HepG2 (cell line): ENCODE measurements around the gene SLC6A6. TPM values are rescaled to one million over a fixed set of nuclear protein-coding genes. Genes with fewer than 3 reads are reported as not detected.

Experiments used
- ATF7 ChIP-seq, 2 experiments: fragments of 450-650 bp in 1 of 2; sonication (generic) in 1 of 2; formaldehyde crosslinking in 1 of 2; IDR thresholded peaks; 2 replicates each; pipeline versions ENCODE4 v1.4.0 to v1.6.1; 2016 to 2020; ENCODE audit warnings: antibody characterized with exemption in 1 of 2, mild to moderate bottlenecking in 1 of 2, missing genetic modification reagents in 1 of 2
- CBFB ChIP-seq: sonication (generic); formaldehyde crosslinking; IDR thresholded peaks from 2 replicates; pipeline ENCODE4 v1.4.0; 2020; ENCODE audit warnings: missing genetic modification reagents
- ETV6 ChIP-seq: sonication (generic); formaldehyde crosslinking; conservative IDR thresholded peaks from 2 replicates; pipeline ENCODE4 v1.4.0; 2020; ENCODE audit warnings: missing genetic modification reagents
- GATAD2A ChIP-seq: IDR thresholded peaks from 2 replicates; pipeline ENCODE4 v1.6.1; 2016
- HDAC1 ChIP-seq: sonication (generic); formaldehyde crosslinking; IDR thresholded peaks from 2 replicates; pipeline ENCODE4 v1.5.1; 2020; ENCODE audit warnings: mild to moderate bottlenecking, missing genetic modification reagents
- HMG20A ChIP-seq: IDR thresholded peaks from 2 replicates; pipeline ENCODE4 v1.6.1; 2016; ENCODE audit warnings: borderline replicate concordance
- HOXD1 ChIP-seq: sonication (generic); formaldehyde crosslinking; IDR thresholded peaks from 2 replicates; pipeline ENCODE4 v1.5.0; 2020; ENCODE audit warnings: missing genetic modification reagents
- MAX ChIP-seq: IDR thresholded peaks from 2 replicates; pipeline ENCODE4 v1.6.1; 2012; ENCODE audit warnings: inconsistent platforms
- NBN ChIP-seq: fragments of 450-650 bp; conservative IDR thresholded peaks from 2 replicates; pipeline ENCODE4 v1.6.1; 2017
- NCOR1 ChIP-seq: fragments of 200-600 bp; sonication (generic); IDR thresholded peaks from 2 replicates; pipeline ENCODE4 v1.7.0; 2017; ENCODE audit warnings: antibody characterized with exemption, low read length, borderline replicate concordance
- NFE2L1 ChIP-seq: sonication (generic); formaldehyde crosslinking; IDR thresholded peaks from 2 replicates; pipeline ENCODE4 v1.4.0; 2020; ENCODE audit warnings: missing genetic modification reagents, mild to moderate bottlenecking, borderline replicate concordance
- SNAI1 ChIP-seq: sonication (generic); formaldehyde crosslinking; IDR thresholded peaks from 2 replicates; pipeline ENCODE4 v1.5.0; 2020; ENCODE audit warnings: mild to moderate bottlenecking, missing genetic modification reagents, borderline replicate concordance
- SP5 ChIP-seq: IDR thresholded peaks from 2 replicates; pipeline ENCODE4 v1.6.1; 2016; ENCODE audit warnings: low read depth, borderline replicate concordance
- SYNCRIP ChIP-seq: fragments of 200-400 bp; formaldehyde crosslinking; IDR thresholded peaks from 2 replicates; pipeline ENCODE4 v1.6.1; 2018; ENCODE audit warnings: mild to moderate bottlenecking, low read depth, low read length; ENCODE audit not compliant: insufficient read depth
- TCF12 ChIP-seq, 2 experiments: fragments of 450-650 bp in 1 of 2; sonication (generic) in 1 of 2; formaldehyde crosslinking in 1 of 2; IDR thresholded peaks; 2 replicates each; pipeline versions ENCODE4 v1.6.1 to v1.8.0; 2017 to 2022; ENCODE audit warnings: antibody characterized with exemption in 1 of 2, mild to moderate bottlenecking in 1 of 2, missing genetic modification reagents in 1 of 2, moderate library complexity in 1 of 2
- XBP1 ChIP-seq: sonication (generic); formaldehyde crosslinking; IDR thresholded peaks from 2 replicates; pipeline ENCODE4 v1.5.0; 2020; ENCODE audit warnings: missing genetic modification reagents
- ZBTB37 ChIP-seq: sonication (generic); formaldehyde crosslinking; IDR thresholded peaks from 2 replicates; pipeline ENCODE4 v1.4.0; 2020; ENCODE audit warnings: mild to moderate bottlenecking, missing genetic modification reagents
- ZBTB44 ChIP-seq: sonication (generic); formaldehyde crosslinking; IDR thresholded peaks from 2 replicates; pipeline ENCODE4 v1.4.0; 2020; ENCODE audit warnings: missing genetic modification reagents
- ZNF138 ChIP-seq: sonication (generic); formaldehyde crosslinking; IDR thresholded peaks from 2 replicates; pipeline ENCODE4 v1.5.0; 2020; ENCODE audit warnings: mild to moderate bottlenecking, low read depth, missing genetic modification reagents
- ZNF609 ChIP-seq: sonication (generic); formaldehyde crosslinking; IDR thresholded peaks from 2 replicates; pipeline ENCODE4 v1.4.0; 2020; ENCODE audit warnings: mild to moderate bottlenecking, missing genetic modification reagents, borderline replicate concordance
- ZNF740 ChIP-seq: sonication (generic); formaldehyde crosslinking; IDR thresholded peaks from 2 replicates; pipeline ENCODE4 v1.4.0; 2020; ENCODE audit warnings: missing genetic modification reagents
- ZNF768 ChIP-seq: sonication (generic); formaldehyde crosslinking; IDR thresholded peaks from 2 replicates; pipeline ENCODE4 v1.4.0; 2020; ENCODE audit warnings: missing genetic modification reagents
- polyA plus RNA-seq, 8 experiments: library from polyadenylated mRNA; depleted of rRNA in 3 of 8; stranded (reverse) in 7 of 8; unstranded in 1 of 8; fragments of >200 nt; fragmentation: Illumina TruSeq in 4 of 8; extraction: Trizol in 4 of 8; gene quantifications; 2 replicates each; pipeline versions ENCODE4 v1.2.1 to v1.2.3, GENCODE V29; 2011 to 2016; ENCODE audit warnings: low read depth in 4 of 8, missing spikeins in 1 of 8, mixed read lengths in 1 of 8; ENCODE audit not compliant: insufficient read depth in 1 of 8
- total RNA-seq, 5 experiments: library from RNA; depleted of rRNA; stranded (reverse); fragments of >200 nt; fragmentation: Illumina TruSeq; extraction: Trizol; gene quantifications; 2 replicates each; pipeline ENCODE4 v1.2.3, GENCODE V29; 2016; ENCODE audit warnings: low read depth in 1 of 5

SLC6A6 gene
- total and polyA plus RNA-seq, 2 of the 13 experiments (the other 11 are each of a cell fraction or from before 2014, with no cell fraction given) = 14.1 to 20.7 TPM

GRCh38 chr3:14391033-14391432 lies 11.4 kb upstream of the SLC6A6 start (continued):
- TF ChIP-seq SP5 (CRISPR knock-in tag) = no peak
- TF ChIP-seq SNAI1 (CRISPR knock-in tag) = no peak
- no peak for TF ChIP-seq ETV6 (CRISPR knock-in tag)
- peak; percentile 58; the same call in 1 of the 2 replicates for TF ChIP-seq ZNF768 (CRISPR knock-in tag)
- TF ChIP-seq ZNF609 (CRISPR knock-in tag) = no peak
- peak; percentile 43; the same call in 1 of the 2 replicates for TF ChIP-seq MAX
- no peak for TF ChIP-seq HOXD1 (CRISPR knock-in tag)
- no peak for TF ChIP-seq NBN
- TF ChIP-seq SYNCRIP = no peak
- TF ChIP-seq HMG20A (CRISPR knock-in tag) = 0 out of 2 replicates have a peak, but pooled peaks have one; percentile 30
- peak; percentile 31; the same call in 1 of the 2 replicates for TF ChIP-seq GATAD2A (CRISPR knock-in tag)
- no peak for TF ChIP-seq ZBTB44
- TF ChIP-seq CBFB (CRISPR knock-in tag) = no peak
- TF ChIP-seq ZBTB37 (CRISPR knock-in tag) = no peak
- TF ChIP-seq NCOR1 = no peak
- no peak for TF ChIP-seq ZNF138
- no peak for TF ChIP-seq TCF12 (IDR thresholded peaks at IDR 0.05)
- TF ChIP-seq TCF12 (CRISPR knock-in tag; IDR thresholded peaks at IDR 0.05) = no peak
- TF ChIP-seq XBP1 = no peak
- no peak for TF ChIP-seq HDAC1 (CRISPR knock-in tag)
- no peak for TF ChIP-seq NFE2L1 (CRISPR knock-in tag)
- no peak for TF ChIP-seq ZNF740
- TF ChIP-seq ATF7 (IDR thresholded peaks at IDR 0.05) = no peak
- no peak for TF ChIP-seq ATF7 (CRISPR knock-in tag; IDR thresholded peaks at IDR 0.05)
